NCI-H2196 treated with DMSO at 0.1 percent for 48 hours (cell line): ENCODE data around the gene CDH4.
A peak's percentile ranks its signal among the peaks of the same experiment; 100 is the strongest.

ENCODE experiments used
- DNase-seq: peaks from one replicate; lab custom pipeline; 2025; ENCODE audit not compliant: unreplicated experiment; lab: John Stamatoyannopoulos, UW

CDH4 gene

DNA sequence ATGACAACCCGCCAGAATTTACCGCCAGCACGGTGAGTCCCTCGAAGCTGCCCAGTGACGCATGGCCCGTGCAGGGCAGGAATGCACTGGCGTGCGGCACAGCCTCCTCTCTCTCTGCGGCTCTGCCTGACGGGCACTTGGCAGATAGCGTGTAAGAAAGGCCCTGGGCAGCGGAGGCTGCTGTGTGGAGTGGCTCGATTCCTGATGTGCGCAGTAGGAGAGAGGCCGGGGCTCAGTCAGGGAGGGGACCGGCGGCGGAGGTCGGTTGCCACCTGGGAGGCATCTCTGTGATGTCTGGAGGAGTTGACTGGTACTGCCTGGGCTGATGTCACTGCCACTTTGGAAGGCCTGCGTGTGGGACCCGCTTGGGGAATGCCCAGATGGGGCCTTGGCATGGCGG lies 643.0 kb downstream of the CDH4 start:
- no peak for DNase-seq

DNA sequence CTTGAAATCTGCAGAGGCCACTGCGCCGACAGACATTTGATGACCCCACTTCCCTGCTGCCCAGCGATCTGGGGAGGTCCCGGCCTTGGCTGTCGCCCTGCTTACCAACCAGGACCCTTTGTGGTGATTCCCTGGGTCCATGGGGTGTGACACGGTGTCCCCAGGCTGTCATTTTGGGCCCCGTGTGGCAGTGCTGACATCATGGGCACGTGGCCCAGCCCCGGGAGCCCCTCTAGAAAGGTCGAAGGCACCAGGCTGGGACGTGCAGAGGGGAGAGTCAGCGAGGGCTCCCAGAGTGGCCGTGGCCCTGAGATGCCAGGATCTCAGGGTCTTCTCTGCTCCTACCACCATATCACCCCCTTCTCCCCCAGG lies 643.6 kb downstream of the CDH4 start:
- DNase-seq, result no peak

DNA sequence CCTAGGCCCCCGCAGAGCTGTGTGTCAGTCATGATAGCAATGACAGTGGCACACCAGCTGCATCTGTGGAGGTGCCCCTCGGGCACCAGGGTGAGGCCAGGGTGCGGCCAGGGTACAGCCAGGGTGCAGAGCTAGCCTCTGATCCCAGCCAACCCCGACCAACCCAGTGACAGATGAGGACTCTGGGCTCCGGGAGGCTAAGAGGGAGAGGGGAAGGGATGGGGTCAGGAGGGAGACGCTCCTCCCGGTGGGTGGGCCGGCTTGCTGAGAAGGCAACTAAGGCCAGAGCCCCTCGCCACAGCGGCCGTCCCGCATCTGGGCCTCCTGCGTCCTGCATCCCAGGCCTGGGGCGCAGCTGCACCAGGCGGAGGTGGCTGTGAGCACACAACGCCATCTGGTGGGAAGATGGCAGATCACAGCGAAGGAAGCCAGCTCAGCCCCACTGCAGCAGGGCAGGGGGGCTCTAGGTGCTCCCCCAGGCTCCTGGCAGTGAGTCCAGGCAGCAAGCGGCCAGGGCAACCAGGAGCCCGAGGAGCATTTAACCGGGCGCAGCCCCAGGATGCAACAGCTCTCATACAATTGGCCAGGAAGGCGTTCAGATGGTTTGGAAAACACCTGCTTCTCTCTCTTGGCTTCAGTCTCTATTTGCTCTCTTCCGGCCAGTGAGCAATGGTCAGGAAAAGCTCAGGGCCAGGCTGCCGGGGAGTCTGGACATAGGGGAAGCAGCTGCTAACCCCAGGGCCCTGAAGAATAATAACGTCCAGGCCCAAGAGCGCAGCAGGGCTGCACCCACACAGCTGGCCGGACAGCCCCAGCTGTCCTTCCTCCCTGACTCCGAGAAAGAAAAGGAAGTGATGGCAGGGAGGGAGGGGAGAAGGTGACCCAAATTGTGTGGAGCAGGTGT lies 644.2 kb downstream of the CDH4 start:
- peak; percentile 88 for DNase-seq

DNA sequence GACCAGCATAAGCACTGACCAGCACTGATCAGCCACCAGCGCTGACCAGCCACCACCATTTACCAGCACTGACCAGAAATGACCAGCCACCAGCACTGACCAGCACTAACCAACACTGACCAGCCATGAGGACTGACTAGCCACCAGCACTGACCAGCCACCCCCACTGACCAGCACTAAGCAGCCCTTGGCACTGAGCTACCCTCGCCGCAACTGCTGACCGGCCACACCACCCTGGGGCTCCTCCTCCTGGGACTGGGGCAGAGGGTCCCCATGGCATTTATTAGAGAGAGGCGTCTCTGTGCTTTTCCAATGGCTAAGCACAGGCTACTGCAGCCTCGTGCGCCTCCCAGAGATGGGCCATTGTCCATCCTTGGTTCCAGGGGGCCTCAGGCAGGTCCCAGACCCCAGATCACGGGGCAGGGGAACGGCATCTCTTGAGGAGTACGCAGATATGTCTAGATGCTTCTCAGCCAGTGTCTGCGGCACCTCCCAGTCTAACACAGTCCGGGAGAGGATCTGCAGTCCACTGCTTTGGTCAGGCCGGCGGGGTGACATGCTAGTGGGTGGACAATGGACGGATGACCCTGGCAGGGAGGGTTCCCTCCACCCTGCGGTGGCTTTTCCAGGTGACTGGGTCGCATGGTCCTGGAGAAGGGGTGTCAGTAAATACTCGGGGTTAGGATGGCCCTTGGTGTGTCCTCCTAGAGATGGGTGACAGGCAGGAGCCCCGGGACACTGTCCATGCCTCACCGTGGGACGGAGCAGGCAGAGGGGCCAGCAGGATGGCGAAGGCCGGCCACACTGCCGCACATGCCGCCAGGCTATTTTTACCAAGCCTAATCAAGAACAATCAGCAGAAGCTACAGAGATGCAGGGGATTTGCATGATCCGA lies 645.6 kb downstream of the CDH4 start:
- DNase-seq, result no peak

DNA sequence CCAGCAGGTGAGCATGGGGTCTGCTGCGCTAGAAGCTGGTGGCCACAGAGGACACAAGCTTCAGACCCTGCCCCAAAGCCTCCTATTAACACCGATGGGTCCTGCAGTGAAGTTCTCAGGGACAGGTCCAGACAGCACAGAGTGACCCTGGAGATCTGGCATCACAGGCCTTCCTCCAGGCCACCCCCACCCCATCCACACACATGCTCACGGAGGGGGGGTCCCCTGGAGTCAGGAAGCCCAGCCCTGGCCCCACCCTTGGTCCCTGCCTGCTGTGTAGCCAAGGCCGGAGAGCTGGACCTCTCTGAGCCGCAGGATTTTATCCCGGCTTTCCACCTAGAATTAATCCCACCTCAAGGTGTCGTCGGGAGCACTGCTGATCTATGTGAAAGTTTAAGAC lies 646.3 kb downstream of the CDH4 start:
- DNase-seq, result no peak

DNA sequence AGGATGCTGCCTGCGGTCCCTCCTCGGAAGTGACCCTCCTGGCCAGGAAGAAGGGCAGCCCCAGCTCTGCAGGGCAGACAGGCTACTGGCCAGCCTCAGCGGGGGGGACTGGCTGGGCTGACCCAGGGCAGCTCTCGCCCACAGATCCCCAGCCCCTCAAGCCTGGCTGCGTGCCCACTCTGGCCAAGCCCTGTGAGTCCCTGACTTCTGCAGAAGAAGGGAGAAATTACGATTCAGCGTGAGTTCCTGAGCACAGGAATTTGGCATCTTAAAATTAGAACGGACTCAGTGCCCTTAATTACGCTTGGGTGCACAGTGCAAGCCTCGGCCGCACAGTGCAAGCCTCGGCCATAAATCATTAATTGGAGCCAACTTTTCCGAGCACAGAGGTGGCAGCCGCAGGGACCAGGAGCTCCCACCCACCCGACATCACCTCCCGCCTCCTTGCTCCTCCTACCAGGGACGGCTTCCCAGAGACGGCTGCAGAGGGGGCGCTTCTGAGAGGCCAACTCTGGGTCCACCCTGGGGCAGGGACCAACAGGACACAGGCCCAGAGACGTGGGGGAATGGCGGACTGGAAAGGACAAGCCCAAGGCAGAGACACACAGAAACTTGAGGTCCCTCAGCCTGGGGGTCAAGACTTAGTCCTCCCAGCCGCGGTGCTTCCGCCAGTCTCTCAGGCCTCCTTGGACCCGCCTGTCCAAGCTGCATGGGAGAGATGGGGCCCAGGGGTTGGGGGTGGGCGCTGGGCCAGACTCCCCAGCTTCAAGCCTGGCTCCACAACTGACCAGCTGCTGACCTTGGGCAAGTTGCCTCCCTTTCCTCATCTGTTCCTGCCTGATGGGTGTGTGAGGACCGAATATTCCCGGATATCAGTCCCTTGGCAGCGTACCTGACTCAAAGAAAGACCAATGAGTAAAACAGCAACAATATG lies 648.2 kb downstream of the CDH4 start:
- no peak for DNase-seq

DNA sequence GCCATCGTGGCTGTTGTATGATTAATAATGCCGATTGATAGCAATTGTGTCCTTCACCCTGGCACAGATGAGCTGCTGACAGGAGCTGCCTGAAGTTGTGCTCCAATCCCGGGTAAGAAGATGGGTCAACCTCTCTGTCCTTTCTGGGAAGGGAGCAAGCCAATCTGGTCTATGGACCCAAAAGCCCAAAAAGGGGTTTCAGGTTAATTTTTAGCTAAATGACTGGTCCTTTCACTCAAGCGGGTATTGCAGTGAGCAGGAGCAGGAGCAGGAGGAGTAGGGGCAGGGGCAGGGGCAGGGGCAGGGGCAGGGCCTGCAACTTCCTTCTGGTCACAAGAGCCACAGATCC lies 648.9 kb downstream of the CDH4 start:
- no peak for DNase-seq

DNA sequence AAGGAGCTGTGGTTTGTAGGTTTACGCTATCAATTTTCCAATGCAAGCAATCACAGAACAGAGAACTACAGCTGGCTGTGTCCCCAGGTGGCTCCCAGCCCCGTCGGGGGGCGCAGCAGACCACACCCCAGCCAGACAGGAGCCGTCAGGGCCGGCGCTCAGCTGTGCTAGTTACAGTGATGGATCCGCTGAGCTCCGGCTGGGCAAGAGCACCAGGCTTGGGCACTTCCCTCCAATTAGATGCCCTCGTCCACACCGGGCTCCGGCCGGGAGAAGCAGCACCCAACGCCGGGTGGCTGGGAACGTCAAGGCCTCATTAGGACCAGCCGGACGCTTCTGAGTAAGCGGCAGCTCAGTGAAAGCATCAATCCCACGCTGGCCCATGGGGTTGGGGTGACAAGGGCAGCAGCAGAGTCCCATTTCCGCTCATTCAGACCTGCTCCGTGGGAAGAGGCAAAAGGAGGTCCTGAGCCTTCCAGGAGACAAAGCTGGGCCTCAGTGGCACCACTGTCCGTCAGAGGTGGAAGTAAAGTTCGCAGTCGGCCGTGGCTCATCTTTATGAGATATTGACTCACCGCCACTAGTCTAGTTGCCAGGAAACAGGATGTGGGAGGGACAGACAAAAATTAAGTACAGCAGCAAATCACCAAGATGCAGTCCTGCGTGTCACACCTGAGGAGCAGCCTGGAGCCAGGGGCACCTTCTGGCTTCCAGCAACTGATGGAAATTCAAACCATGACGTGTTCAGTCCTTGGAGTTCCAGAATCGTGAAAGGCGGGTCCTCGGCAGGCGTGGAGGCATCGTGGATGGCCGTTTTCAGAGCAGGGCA lies 649.5 kb downstream of the CDH4 start:
- no peak for DNase-seq

DNA sequence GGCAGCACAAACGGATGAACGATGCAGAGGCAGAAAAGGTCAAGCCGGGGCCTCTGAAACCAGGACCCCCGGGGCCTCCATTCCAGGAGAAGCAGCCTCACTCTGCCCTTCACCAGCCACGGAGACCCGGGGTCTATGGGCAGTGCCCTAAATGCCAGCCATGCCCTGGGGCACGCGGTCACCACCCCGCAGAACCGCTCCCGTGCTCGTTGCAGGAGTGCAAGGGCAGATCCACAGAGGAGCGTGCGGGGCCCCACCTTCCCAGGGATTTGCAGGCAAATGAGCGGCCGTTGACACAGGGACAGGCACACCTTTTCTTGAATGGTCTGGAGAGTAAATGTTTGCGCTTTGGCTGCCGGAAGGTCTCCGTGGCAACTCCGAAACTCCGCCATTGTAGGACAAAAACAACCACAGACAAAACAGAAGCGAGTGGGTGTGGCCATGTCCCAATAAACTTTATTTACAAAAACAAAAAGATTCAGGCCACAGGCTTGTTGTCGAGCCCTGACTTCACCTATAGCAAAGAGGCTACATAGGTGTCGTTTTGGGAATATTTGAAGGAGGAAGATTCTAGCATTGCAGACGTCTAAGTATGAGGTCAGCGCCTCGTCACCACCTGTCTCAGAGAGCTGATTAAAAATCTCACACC lies 650.3 kb downstream of the CDH4 start:
- no peak for DNase-seq

DNA sequence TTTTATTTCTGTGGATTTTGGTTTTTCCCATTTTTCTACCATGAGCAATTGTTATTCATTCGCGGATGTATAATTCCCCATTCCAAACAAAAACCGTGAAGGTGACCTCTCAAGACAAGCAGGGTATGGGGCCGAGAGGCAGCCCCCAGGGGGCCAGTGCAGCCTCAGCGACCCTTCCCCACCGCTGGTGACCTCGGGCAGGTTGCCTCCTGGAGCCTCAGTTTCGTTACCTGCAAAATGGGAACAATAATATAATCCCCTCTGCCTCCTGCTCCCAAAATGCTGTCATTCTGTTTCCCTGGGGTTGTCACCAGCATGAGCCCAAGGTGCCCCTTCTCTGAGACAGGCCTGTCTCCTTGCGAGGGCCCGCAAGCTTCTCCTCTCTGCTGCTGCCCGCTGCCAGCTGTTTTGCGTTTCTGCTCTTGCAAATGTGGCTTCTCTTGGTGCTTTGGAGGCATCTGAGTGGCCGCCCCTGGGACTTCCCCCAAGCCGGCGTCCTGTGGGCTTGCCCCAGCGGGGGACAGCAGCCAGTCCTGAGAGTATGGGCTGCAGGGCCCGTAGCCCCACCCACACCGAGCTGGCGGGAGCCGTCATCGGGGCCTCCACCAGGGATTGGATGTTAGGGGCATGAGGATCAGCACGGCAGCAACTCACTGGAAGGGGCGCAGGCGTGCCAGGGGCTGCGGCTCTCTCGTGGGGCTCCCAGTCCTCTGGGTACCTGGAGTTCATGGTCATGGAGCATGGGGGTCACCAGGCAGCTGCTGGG lies 651.7 kb downstream of the CDH4 start:
- DNase-seq, result no peak

DNA sequence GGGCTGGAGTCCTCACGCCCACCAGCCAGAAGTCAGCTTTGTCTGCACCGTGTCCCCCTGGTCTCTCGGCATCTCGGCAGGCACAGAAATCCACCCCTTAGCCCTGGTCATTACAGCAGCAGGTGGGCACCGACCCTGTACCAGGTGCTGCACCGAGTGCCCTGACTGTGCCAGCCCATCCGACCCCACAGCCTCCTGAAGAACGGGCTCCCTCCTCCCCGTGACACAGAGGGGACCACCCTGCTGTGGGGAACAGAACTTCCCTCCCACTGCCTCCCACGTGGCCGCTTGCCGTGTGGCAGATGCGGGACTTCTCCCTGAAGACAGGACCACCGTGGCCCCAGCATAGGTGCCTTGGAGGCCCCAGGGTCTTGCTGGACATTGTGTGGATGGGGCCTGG lies 652.4 kb downstream of the CDH4 start:
- DNase-seq, result no peak

DNA sequence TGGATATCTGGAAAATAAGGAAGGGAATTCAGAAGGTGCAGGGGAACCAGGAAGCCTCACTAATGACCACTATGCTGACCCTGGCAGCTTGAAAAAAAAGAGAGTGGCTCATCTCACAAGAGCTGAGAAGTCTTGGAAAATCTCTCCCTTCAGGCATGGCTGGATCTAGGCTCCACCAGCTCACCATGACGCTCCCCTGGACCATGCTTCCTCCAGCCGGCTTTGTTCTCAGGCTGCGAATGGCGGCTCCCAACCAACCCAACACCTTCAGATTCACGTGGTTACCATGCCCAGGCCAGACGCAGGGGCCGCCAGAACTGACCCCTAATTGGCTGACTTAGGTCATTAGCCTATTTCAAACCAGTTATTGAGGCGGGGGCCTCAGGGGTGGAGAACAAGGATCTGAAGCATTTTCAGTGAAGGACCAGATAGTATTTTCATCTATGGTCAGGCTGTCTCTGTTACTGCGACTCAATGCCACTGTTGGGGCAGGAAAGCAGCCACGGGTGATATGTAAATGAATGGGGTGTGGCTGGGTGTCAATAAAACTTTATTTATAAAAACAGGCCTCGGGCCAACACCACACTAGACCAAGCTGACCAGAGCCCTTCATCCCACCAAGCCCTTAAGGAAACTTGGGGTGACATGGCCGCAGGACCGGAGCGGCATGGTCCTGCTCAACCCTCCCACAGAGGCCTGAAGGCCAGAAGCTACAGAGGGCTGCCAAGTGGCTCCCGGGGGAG lies 653.9 kb downstream of the CDH4 start:
- no peak for DNase-seq

DNA sequence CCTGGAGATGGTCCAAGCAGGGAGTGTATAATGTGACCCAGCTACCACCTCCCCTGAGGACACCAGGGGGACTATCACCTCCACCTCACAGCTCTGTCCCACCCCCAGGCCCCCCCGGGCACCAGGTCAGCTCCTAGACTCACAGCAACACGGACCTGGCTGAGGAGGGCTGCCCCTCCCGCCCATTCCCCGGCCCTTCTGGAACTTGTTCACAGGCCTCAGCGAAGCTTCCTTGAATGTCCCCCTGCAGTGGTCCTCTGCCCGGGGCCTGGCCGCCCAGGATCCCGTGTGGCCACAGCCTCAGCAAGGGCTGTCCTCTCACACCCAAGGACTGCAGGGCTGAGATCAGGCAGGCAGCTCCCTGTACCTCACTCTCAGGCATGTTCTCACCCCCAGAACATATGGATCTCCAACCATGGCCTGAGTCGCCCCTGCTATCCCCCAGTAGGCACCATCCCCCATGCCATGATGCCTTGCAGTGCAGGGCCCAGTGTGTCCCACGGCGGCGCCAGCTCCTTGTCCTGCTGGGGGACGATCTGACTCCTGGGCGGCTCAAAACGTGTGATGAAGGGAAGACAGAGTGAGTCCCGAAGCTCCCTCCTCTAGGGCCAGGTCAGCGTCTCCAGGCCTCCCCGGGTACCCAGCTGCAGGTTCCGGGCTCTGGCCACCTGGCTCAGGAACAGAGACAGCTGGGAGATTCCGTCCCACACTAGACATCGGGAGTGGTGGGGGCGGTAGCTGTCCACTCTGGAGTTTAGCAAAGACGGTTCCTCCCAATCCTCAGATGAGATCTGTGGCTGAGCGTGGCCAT lies 655.2 kb downstream of the CDH4 start:
- DNase-seq, result no peak

DNA sequence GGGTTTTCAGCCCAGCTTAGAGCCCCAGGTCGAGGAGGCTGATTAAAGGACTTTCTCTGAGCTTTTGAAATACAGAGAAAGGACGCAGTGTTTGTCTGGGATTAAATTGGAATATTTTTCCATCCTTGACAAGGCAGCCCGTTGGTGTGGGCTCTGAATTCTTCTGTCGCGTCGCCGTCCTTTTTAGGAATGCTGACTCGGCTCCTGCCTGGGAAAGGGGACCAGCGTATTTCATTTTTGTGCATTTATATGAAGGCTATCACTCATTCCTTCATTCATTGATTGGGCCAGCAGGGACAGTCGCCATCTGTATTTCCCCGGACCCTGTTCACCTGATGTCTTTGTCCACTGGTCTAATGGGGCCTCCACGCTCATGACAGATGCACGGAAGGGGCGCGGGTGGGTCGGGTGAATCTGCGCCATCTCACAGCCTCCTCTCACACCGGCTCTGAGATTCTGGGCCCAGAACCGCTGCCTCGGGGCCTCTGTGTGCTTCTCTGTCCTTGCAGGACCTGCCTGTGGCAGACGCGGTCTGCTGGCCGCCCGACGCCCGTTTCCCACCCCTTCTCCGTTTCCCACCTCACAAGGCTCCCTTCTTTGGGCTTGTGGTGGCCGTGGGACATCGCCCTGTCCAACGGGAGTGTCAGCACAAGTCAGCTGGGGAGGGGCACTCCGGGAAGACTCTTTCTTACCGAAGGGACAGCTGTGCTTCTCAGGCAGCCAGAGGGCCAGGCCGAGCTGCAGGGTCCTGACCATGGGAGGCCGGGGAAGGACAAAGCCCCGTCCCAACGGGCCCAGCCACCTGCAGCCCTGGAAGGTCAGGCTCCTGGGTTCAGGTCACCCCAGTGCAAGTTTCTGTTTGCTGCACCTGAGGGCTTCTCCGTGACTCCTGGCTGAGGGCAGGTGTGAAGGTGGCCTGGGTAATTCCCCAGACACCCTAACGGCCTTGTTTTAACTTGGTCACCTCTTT lies 656.3 kb downstream of the CDH4 start:
- no peak for DNase-seq

DNA sequence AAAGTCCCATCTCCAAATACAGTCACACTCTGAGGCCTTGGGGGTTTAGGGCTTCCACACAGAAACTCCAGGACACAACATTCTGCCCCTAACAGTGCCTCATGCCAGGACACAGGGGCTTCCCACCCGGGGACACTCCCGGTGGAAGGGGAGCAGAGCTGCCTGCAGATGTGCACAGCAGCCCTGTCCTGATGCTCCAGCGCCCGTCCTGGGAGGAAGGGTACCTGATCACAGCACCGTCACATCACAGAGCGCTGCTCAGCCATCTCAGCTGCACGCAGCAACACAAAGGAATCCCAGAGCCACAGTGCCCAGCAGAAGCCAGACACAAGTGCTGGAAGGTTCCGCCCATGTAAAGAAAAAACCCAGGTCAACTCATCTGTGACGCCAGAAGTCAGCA lies 657.0 kb downstream of the CDH4 start:
- no peak for DNase-seq

DNA sequence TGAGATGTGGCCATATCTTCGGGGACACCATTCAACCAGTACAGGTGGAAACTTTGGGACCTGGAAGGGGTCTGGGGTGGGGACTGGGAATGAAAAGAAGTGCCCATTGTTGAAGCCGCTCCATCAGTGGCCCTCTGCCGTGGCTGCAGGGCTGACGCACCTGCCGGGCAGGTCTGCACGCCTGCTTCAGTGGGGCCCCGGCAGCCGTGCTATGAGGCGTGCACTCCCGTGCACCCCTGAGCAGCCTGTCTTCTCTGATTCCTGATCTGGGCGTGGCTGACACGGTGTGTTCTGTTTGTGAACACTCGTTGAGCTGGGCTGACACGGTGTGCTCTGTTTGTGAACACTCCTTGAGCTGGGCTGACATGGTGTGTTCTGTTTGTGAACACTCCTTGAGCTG lies 657.8 kb downstream of the CDH4 start:
- DNase-seq, result no peak
